NCI-H82 treated with DMSO at 0.1 percent for 48 hours (cell line): ENCODE results near the gene CLCN1.

Source experiments
- DNase-seq: peaks from one replicate; lab custom pipeline; 2025; ENCODE audit not compliant: unreplicated experiment; lab: John Stamatoyannopoulos, UW

CLCN1 gene

GRCh38 chr7:143395187-143396149, 79.6 kb downstream of the CLCN1 start:
- DNase-seq = no peak

GRCh38 chr7:143396182-143396581, 80.3 kb downstream of the CLCN1 start:
- DNase-seq = no peak

GRCh38 chr7:143396625-143397556, 81.0 kb downstream of the CLCN1 start:
- DNase-seq = no peak

GRCh38 chr7:143397710-143398530, 82.0 kb downstream of the CLCN1 start:
- DNase-seq = no peak

- no peak for DNase-seq
Measured at GRCh38 chr7:143398616-143399015, 82.7 kb downstream of the CLCN1 start.

- DNase-seq = no peak
Measured at GRCh38 chr7:143399151-143399550, 83.2 kb downstream of the CLCN1 start.

GRCh38 chr7:143399642-143400041, 83.7 kb downstream of the CLCN1 start:
- no peak for DNase-seq

- no peak for DNase-seq
Measured at GRCh38 chr7:143401265-143401664, 85.4 kb downstream of the CLCN1 start.
